HG02885 (cell line): ENCODE results near the gene NFATC2IP.
"Not testable (repeated sequence)": the region's sequence is repeated elsewhere in the genome, so short reads cannot be mapped to it uniquely, and the experiment has no call there.

Experiments used
- ATAC-seq: cut with Tn5 transposase; IDR thresholded peaks from one replicate; pipeline ENCODE4 v1.9.1; 2021; ENCODE audit warnings: mild to moderate bottlenecking; ENCODE audit not compliant: unreplicated experiment, poor library complexity

NFATC2IP gene

GRCh38 chr16:28964496-28964895, 13.8 kb downstream of the NFATC2IP start:
- no peak for ATAC-seq

GRCh38 chr16:28967156-28967555, 16.4 kb downstream of the NFATC2IP start:
- ATAC-seq: no peak

GRCh38 chr16:28969696-28970095, 19.0 kb downstream of the NFATC2IP start:
- not testable (repeated sequence) for ATAC-seq

- ATAC-seq: peak; percentile 24
Measured at GRCh38 chr16:28974007-28974436, 23.3 kb downstream of the NFATC2IP start.

- ATAC-seq: peak; percentile 93
Measured at GRCh38 chr16:28974437-28975157, 23.9 kb downstream of the NFATC2IP start, which contains the start of gene SPNS1. TSS of gene SPNS1 (plus strand) at chr16:28974778. CDS start at chr16:28975152, 374 bp downstream.

- peak; percentile 10 for ATAC-seq
Measured at GRCh38 chr16:28975158-28975599, 24.4 kb downstream of the NFATC2IP start.

- no peak for ATAC-seq
Measured at GRCh38 chr16:28977703-28978662, 27.2 kb downstream of the NFATC2IP start.

- not testable (repeated sequence) for ATAC-seq
Measured at GRCh38 chr16:28980330-28980729, 29.6 kb downstream of the NFATC2IP start.

- no peak for ATAC-seq
Measured at GRCh38 chr16:28980929-28981328, 30.2 kb downstream of the NFATC2IP start.

- no peak for ATAC-seq
Measured at GRCh38 chr16:28981517-28981916, 30.8 kb downstream of the NFATC2IP start.

- no peak for ATAC-seq
Measured at GRCh38 chr16:28982418-28982817, 31.7 kb downstream of the NFATC2IP start.

- ATAC-seq: no peak
Measured at GRCh38 chr16:28982949-28983348, 32.2 kb downstream of the NFATC2IP start.

- ATAC-seq: no peak
Measured at GRCh38 chr16:28983644-28984043, 32.9 kb downstream of the NFATC2IP start.

GRCh38 chr16:28984091-28984490, 33.4 kb downstream of the NFATC2IP start:
- ATAC-seq: no peak

GRCh38 chr16:28984619-28985135, 33.9 kb downstream of the NFATC2IP start, which contains the start of gene LAT:
TSS of gene LAT (plus strand) at chr16:28985052. CDS start at chr16:28985418, 366 bp downstream.
- no peak for ATAC-seq

- no peak for ATAC-seq
Measured at GRCh38 chr16:28985211-28986041, 34.7 kb downstream of the NFATC2IP start.

GRCh38 chr16:28986046-28986445, 35.3 kb downstream of the NFATC2IP start:
- no peak for ATAC-seq

- ATAC-seq: no peak
Measured at GRCh38 chr16:28986492-28986891, 35.8 kb downstream of the NFATC2IP start.

GRCh38 chr16:28987170-28987853, 36.6 kb downstream of the NFATC2IP start:
- no peak for ATAC-seq
